Activated naive CD8-positive, alpha-beta T cell treated with anti-CD3 and anti-CD28 coated beads, Interleukin-2, amount 10 ng/mL, durations not matched to agents 7 days and 5 days (primary cell): ENCODE data around the gene CD46. TPM values are rescaled to one million over a fixed set of nuclear protein-coding genes. Genes with fewer than 3 reads are reported as not detected.

ENCODE experiments used
- total RNA-seq, 2 experiments: library from RNA; stranded (reverse); gene quantifications; one replicate each; pipeline ENCODE4 v1.2.3, GENCODE V29; 2021

Gene CD46
- total RNA-seq, 2 experiments from 2014 or later, result 146 to 151 TPM

Other genes starting within 250 kb of the CD46 start
- 1 to 10 TPM in 1 of 2 experiments, not detected in 1; 1.1 TPM for gene CR1L, start 106.9 kb upstream of the CD46 start, total RNA-seq
- gene CD34, start 159.1 kb downstream of the CD46 start, total RNA-seq, result not detected